Measurements from ENCODE around the gene TPM1. TPM values are rescaled to one million over a fixed set of nuclear protein-coding genes. Genes with fewer than 3 reads are reported as not detected.

Gene TPM1
- total and polyA plus RNA-seq, 4 donors, result 118 to 469 (median 192) TPM

DNA sequence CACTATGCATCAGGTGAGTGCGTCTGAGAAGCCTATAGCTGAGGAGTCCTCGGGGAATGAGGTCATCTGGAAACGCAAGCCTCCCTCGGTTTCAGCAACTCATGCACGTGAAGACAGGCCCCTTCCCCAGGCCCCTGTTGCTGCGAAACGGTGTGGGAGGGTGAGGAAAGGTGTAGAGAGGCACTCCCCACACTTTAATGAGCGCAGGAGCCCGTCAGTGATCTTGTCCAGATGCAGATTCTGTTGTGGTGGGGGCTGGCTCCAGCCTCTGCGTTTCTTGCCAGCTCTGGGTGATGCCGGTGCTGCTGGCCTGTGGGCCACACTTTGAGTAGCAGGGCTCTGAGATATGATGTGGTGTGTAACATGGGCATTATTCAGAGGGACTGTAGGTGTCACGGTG lies 40.5 kb downstream of the TPM1 start:
- Histone ChIP-seq H3K4me1 (ENCODE audit: control insufficient read depth in 5 of 5, insufficient read depth in 5 of 5, low read length in 5 of 5) (peaks cover 5 to 41% (median 10%) of the 10 kb centered on the region in 5 donors), H3K4me3 (no peak overlapping the region), H3K36me3 (ENCODE audit: control insufficient read depth in 4 of 4, insufficient read depth in 4 of 4, low read length in 4 of 4) (no peaks in the 10 kb centered on the region), H3K9me3 (ENCODE audit: control insufficient read depth in 4 of 4, insufficient read depth in 3 of 4, low read length in 3 of 4) (no peaks in the 10 kb centered on the region), H3K9ac (ENCODE audit: insufficient read depth in 1 of 2, low read length in 2 of 2) (no peak overlapping the region), H3K27ac (ENCODE audit: low read depth in 1 of 2, low read length in 1 of 2) (no peak overlapping the region), H3K27me3 (ENCODE audit: control insufficient read depth in 3 of 3, insufficient read depth in 3 of 3, low read length in 2 of 3) (no peaks in the 10 kb centered on the region)
- ATAC-seq (ENCODE audit: insufficient read depth, low FRiP score) (no peak), DNase-seq (no peak)
- TF ChIP-seq, protein P1, sequence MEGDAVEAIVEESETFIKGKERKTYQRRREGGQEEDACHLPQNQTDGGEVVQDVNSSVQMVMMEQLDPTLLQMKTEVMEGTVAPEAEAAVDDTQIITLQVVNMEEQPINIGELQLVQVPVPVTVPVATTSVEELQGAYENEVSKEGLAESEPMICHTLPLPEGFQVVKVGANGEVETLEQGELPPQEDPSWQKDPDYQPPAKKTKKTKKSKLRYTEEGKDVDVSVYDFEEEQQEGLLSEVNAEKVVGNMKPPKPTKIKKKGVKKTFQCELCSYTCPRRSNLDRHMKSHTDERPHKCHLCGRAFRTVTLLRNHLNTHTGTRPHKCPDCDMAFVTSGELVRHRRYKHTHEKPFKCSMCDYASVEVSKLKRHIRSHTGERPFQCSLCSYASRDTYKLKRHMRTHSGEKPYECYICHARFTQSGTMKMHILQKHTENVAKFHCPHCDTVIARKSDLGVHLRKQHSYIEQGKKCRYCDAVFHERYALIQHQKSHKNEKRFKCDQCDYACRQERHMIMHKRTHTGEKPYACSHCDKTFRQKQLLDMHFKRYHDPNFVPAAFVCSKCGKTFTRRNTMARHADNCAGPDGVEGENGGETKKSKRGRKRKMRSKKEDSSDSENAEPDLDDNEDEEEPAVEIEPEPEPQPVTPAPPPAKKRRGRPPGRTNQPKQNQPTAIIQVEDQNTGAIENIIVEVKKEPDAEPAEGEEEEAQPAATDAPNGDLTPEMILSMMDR (IDR thresholded peaks at IDR 0.05; ENCODE audit: control extremely low read depth, extremely low read depth), result no peak
- 86 to 89% methylated on average over 12 of the region's 12 CpGs for WGBS, 2 donors

GRCh38 chr15:63083541-63083940 lies 41.0 kb downstream of the TPM1 start:
- no peaks in the 10 kb centered on the region for H3K36me3 ChIP-seq (ENCODE audit: control insufficient read depth in 4 of 4, insufficient read depth in 4 of 4, low read length in 4 of 4)
- DNase-seq, result no peak
- H3K4me1 ChIP-seq (ENCODE audit: control insufficient read depth in 5 of 5, insufficient read depth in 5 of 5, low read length in 5 of 5), result peaks cover 5 to 40% (median 10%) of the 10 kb centered on the region in 5 donors
- H3K9me3 ChIP-seq (ENCODE audit: control insufficient read depth in 4 of 4, insufficient read depth in 3 of 4, low read length in 3 of 4), result no peaks in the 10 kb centered on the region
- ATAC-seq (ENCODE audit: insufficient read depth, low FRiP score), result no peak
- TF ChIP-seq, protein P1 (IDR thresholded peaks at IDR 0.05; ENCODE audit: control extremely low read depth, extremely low read depth), result no peak
- no peak overlapping the region for H3K4me3 ChIP-seq
- WGBS, 2 donors, result 94 to 97% methylated on average over 11 of the region's 11 CpGs
- H3K27me3 ChIP-seq (ENCODE audit: control insufficient read depth in 3 of 3, insufficient read depth in 3 of 3, low read length in 2 of 3), result no peaks in the 10 kb centered on the region
- no peak overlapping the region for H3K27ac ChIP-seq (ENCODE audit: low read depth in 1 of 2, low read length in 1 of 2)
- H3K9ac ChIP-seq (ENCODE audit: insufficient read depth in 1 of 2, low read length in 2 of 2), result no peak overlapping the region

DNA sequence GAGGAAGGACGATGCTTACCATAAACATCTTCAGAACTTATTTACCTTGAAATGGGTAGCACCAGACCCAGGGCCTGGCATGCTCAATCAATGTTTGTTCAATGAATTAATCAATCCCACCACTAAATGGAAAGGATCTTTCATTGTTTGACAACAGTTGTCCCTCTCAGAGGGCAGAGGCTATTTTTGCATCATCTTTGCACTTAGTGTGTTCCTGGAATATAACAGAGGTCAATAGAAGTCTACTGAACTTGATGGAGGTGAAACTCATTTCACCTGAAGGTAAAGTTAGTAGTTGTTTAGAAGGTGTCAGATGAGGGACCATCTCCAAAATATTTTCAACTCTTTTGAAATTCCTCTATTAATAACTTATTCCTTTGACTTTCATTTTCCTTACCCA lies 42.3 kb downstream of the TPM1 start:
- H3K27ac ChIP-seq (ENCODE audit: low read depth in 1 of 2, low read length in 1 of 2), result no peak overlapping the region
- whole genome bisulfite sequencing, 2 donors, result 94% methylated on average over 1 of the region's 1 CpG
- ATAC-seq (ENCODE audit: insufficient read depth, low FRiP score) (no peak), DNase-seq (no peak)
- TF ChIP-seq, protein P1 (IDR thresholded peaks at IDR 0.05; ENCODE audit: control extremely low read depth, extremely low read depth), result no peak
- H3K27me3 ChIP-seq (ENCODE audit: control insufficient read depth in 3 of 3, insufficient read depth in 3 of 3, low read length in 2 of 3), result no peaks in the 10 kb centered on the region
- no peaks in the 10 kb centered on the region for H3K36me3 ChIP-seq (ENCODE audit: control insufficient read depth in 4 of 4, insufficient read depth in 4 of 4, low read length in 4 of 4)
- no peak overlapping the region for H3K4me3 ChIP-seq
- peaks cover 8 to 47% (median 23%) of the 10 kb centered on the region in 5 donors for H3K4me1 ChIP-seq (ENCODE audit: control insufficient read depth in 5 of 5, insufficient read depth in 5 of 5, low read length in 5 of 5)
- H3K9me3 ChIP-seq (ENCODE audit: control insufficient read depth in 4 of 4, insufficient read depth in 3 of 4, low read length in 3 of 4), result no peaks in the 10 kb centered on the region
- H3K9ac ChIP-seq (ENCODE audit: insufficient read depth in 1 of 2, low read length in 2 of 2), result no peak overlapping the region

DNA sequence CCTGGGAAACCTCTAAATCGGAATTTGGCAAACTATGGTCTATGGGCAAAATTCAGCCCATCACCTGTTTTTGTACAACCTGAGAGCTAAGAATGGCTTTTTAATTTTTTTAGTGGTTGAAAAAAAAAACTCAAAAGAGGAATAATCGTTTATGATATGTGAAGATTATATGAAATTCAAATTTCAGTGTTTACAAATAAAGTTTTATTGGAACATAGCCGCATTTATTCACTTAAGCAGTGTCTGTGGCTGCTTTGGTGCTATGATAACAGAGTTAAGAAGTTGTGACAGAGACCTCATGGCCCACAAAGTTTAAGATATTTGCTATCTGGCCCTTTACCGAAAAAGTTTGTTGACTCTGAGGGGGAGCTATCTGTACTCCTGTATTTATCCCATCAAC lies 42.7 kb downstream of the TPM1 start:
- DNase-seq (no peak), ATAC-seq (ENCODE audit: insufficient read depth, low FRiP score) (no peak)
- Histone ChIP-seq H3K36me3 (ENCODE audit: control insufficient read depth in 4 of 4, insufficient read depth in 4 of 4, low read length in 4 of 4) (no peaks in the 10 kb centered on the region), H3K4me3 (no peak overlapping the region), H3K27ac (ENCODE audit: low read depth in 1 of 2, low read length in 1 of 2) (no peak overlapping the region), H3K9ac (ENCODE audit: insufficient read depth in 1 of 2, low read length in 2 of 2) (no peak overlapping the region), H3K4me1 (ENCODE audit: control insufficient read depth in 5 of 5, insufficient read depth in 5 of 5, low read length in 5 of 5) (peaks cover 8 to 47% (median 27%) of the 10 kb centered on the region in 5 donors), H3K9me3 (ENCODE audit: control insufficient read depth in 4 of 4, insufficient read depth in 3 of 4, low read length in 3 of 4) (no peaks in the 10 kb centered on the region), H3K27me3 (ENCODE audit: control insufficient read depth in 3 of 3, insufficient read depth in 3 of 3, low read length in 2 of 3) (no peaks in the 10 kb centered on the region)
- WGBS, 2 donors, result 91 to 94% methylated on average over 4 of the region's 4 CpGs
- TF ChIP-seq, protein P1 (IDR thresholded peaks at IDR 0.05; ENCODE audit: control extremely low read depth, extremely low read depth), result no peak

Measured in lung (tissue), 12 donors.